ENCODE measurements around the gene REN.

Gene REN

DNA sequence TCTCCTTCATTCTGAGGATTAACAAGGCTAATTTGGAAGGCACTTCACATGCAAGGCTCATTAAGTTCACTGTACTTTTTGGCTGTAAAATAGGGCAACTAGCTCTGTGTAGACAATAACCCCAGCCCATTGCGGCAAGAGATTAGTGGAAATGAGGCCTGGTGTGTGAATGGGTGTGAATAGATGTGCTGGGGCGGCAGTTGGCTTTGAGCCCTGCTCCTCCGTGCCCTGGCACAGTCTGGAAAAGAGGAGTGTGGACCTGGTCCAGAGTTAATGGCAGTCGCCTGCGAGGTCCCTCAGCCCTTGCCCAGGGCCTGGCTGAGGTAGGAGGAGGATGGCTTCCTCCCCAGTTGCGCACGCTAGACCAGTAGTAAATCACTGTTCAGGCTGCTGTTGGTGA lies 25.3 kb upstream of the REN start:
- in situ Hi-C loops (cut with MboI; ENCODE audit: low sequenced_read_pairs): no loop called here

DNA sequence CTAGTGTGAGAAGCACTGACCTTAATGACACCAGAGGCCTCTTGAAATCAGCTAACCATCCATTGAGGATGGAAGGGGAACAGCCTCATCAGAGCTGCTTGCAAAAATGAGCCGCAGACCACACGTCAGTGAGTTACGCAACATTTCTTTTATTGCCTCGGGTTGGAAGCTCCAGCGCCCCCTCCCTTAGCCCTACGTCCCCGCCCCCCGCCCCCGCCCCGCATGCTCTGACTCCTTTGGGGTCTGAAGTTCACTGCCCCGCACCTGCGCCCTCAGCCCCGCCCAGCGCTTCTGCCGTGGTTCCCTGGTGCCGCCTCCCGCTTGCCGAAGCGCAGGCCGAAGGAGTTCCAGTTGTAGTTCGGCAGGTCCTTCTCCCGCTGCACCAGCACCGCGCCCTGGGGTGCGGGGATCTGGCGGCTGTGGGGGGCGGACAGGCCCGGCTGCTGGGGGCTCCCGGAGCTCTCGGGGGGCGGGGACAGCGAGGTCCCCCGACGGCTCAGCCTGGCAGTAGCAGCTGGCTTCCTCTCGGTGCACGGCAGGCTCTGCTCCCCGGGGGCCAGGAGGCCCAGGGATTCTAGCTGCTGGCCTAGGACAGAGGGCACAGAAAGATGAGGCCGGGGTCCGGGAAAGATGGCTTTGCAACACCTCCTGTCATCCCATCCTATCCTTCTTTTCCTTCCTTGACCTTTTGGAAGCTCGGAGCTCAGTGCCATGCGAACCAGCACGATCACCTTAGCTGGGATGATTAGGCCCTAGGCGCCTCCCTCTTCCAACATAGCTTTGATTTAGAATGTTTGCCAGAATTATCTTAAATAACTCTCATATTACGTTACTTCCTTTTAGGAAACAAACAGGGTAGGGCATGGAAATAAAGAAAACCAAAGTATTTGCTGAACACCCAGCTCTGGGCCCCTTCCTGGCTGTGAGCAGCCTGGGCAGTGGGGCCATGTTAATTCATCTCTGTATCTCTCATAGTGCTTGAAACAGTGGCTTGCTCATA lies 24.4 kb upstream of the REN start:
- in situ Hi-C loops (cut with MboI; ENCODE audit: low sequenced_read_pairs): no loop called here

DNA sequence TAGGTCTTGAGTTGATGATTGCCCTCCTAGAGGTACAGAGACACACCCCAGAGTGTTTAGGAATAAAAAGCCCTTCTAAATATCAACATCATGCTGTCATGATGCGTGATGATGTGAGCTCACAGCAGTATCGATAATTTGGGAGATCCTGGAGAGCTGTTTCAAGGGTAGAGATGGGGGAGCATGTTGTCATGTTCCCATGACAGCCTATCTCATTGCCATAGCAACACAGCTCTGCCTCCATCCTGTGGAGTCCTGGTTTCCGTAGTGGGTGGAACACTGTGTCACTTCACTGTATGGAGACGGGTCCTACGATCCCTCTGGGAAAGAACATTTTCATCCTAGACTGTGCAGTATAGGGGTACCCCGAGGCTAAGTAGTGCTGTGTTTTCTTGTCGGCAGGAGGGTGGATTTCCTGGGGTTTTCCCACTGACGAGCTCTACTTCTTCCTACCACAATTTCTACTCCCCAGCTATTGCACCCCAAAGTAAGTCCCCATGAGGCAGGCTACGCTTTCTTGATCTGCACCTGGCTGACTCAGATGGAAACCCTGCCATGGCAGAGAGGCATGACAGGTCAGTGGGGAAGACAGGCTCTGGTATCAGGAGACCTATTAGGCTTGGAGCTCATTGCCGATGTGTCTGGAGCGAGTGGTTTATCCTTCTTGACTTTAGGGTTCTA lies 23.0 kb upstream of the REN start:
- in situ Hi-C loops (cut with MboI; ENCODE audit: low sequenced_read_pairs): no loop called here

- in situ Hi-C loops (cut with MboI; ENCODE audit: low sequenced_read_pairs): no loop called here
Observed at GRCh38 chr1:204186597-204186996, 20.5 kb upstream of the REN start.

DNA sequence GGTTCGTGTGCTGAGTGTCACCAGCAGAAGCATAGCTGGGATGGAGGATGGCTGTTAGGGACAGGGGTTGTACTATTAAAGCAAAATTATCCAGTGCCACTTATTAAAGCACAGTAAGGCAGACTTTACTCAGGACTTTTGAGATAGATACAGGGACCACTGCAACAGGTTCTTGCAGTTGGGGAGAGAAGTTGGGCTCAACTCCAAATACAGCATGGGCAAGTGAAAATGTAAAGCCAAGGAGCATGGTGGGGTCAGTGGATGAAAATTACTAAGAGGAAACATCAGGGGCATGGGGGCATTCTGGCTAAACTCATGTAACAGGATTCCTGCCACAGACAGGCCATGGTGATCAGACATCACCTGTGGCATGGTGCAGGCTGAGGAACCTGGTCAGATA lies 15.0 kb upstream of the REN start:
- in situ Hi-C loops (cut with MboI; ENCODE audit: low sequenced_read_pairs): no loop called here

- in situ Hi-C loops (cut with MboI; ENCODE audit: low sequenced_read_pairs): no loop called here
Observed at GRCh38 chr1:204180133-204180532, 14.0 kb upstream of the REN start.

DNA sequence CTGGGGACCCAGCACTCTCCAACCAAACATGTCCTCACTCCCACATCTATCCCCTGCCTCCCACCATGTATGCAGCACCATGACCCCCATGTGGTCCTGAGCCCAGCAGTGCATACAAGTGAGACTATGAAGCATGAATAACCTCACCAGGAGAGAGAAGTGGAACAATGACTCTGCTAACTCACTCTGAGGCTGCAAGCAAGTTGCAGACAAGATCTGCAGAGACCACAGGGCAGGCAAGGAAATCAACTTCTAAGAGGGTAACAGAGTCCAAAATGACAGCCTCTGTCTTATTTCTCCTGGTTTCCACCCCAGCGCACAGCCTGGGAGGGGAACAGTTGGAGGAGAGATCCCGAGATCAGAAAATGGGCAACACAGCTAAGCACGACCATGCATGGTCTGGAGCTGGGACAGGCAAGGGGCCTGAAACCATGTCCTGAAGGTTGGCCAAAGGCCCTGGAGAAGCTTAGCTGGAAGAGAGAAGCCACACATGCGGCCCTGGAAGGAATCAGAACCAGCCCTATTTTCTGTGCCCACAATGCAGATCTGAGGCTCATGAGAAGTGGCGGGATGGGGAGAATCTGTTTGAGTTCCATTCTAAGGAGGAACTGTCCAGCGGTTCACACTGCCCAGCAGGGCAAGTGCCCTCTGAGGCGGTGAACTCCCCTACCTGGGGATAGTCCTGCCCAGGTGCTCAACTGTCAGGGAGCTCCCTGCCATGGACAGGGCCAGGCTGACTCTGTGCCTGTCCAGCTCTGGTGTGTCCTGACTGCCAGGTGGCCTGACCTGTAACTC lies 12.5 kb upstream of the REN start:
- in situ Hi-C loops (cut with MboI; ENCODE audit: low sequenced_read_pairs): no loop called here

DNA sequence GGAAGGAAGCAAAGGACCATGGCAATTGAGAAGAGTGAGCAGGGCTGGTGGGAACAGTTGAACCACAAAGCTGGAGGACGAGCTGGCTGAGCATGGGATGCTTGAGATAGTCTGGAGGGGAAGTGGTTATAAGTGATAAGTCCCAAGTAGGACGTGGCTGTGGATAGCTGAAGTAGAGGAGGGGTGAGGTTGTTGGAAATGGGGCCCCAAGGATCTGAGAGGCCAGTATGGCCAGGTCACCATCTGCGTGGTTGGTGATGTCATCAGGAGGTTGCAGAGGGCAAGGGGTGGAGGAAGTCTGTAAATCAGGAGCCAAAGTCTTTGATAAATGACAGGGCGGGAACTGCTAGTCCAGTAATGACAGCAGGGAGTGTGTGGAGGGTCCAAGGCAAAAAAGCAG lies 11.0 kb upstream of the REN start:
- in situ Hi-C loops (cut with MboI; ENCODE audit: low sequenced_read_pairs): no loop called here

GRCh38 chr1:204176049-204176448 lies 9.9 kb upstream of the REN start:
- in situ Hi-C loops (cut with MboI; ENCODE audit: low sequenced_read_pairs): no loop called here

- in situ Hi-C loops (cut with MboI; ENCODE audit: low sequenced_read_pairs): loop anchor here (25.0 kb wide), 1 partner anchor 187 kb away; the partner anchor contains the start of gene PLEKHA6
Observed at GRCh38 chr1:204174958-204175357, 8.8 kb upstream of the REN start.

GRCh38 chr1:204172404-204173029 lies 6.4 kb upstream of the REN start:
- in situ Hi-C loops (cut with MboI; ENCODE audit: low sequenced_read_pairs): loop anchor here (25.0 kb wide), 1 partner anchor 190 kb away; the partner anchor contains the start of gene PLEKHA6

DNA sequence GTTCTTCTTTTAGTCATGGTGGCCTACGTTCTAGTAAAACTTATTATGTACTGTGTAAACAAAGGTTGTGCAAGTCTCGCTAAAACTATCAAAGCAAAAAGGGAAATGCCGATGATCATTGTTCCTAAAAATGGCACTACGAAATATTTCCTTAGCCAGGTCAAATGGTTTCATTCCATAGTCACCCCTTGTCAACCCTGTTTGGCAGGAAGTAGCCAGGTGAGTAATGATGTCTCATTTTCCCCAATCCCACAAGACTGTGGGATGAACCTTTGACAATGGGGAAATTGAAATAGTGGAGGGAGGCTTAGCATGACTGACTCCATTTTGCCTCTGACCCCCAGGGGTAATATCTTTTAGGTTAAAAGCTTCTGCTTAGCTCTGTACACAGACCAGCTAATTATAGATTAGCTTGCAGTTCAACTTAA lies 5.6 kb upstream of the REN start:
- in situ Hi-C loops (cut with MboI; ENCODE audit: low sequenced_read_pairs): loop anchor here (25.0 kb wide), 1 partner anchor 191 kb away; the partner anchor contains the start of gene PLEKHA6

GRCh38 chr1:204170494-204171155 lies 4.5 kb upstream of the REN start:
- in situ Hi-C loops (cut with MboI; ENCODE audit: low sequenced_read_pairs): loop anchor here (25.0 kb wide), 1 partner anchor 192 kb away; the partner anchor contains the start of gene PLEKHA6

GRCh38 chr1:204169858-204170257 lies 3.7 kb upstream of the REN start:
- in situ Hi-C loops (cut with MboI; ENCODE audit: low sequenced_read_pairs): loop anchor here (25.0 kb wide), 1 partner anchor 192 kb away; the partner anchor contains the start of gene PLEKHA6

DNA sequence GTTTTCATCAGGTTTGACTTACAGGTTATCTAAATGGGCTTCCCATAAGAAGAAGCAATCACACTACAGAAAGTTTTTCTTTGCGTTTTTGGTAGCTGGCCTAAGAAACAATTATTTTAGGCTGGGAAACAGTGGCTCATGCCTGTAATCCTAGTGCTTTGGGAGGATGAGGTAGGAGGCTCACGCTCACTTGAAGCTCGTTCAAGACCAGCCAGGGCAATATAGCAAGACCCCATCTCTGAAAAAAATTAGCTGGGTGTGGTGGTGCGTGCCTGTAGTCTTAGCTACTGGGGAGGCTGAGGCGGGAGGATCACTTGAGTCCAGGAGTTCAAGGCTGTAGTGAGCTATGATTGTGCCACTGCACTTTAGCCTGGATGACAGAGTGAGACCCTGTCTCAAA lies 1.6 kb upstream of the REN start:
- in situ Hi-C loops (cut with MboI; ENCODE audit: low sequenced_read_pairs): loop anchor here (25.0 kb wide), 1 partner anchor 195 kb away; the partner anchor contains the start of gene PLEKHA6

GRCh38 chr1:204162494-204163074 lies 3.6 kb downstream of the REN start:
- in situ Hi-C loops (cut with MboI; ENCODE audit: low sequenced_read_pairs): loop anchor here (25.0 kb wide), 1 partner anchor 200 kb away; the partner anchor contains the start of gene PLEKHA6

- in situ Hi-C loops (cut with MboI; ENCODE audit: low sequenced_read_pairs): loop anchor here (25.0 kb wide), 1 partner anchor 200 kb away; the partner anchor contains the start of gene PLEKHA6
Observed at GRCh38 chr1:204161609-204162493, 4.3 kb downstream of the REN start.

- in situ Hi-C loops (cut with MboI; ENCODE audit: low sequenced_read_pairs): loop anchor here (25.0 kb wide), 1 partner anchor 204 kb away; the partner anchor contains the start of gene PLEKHA6
Observed at GRCh38 chr1:204157962-204158361, 8.2 kb downstream of the REN start.
